Suppressor macrophage (primary cell): Measurements from ENCODE around the gene TNNI3K.
"Not testable (repeated sequence)": the region's sequence is repeated elsewhere in the genome, so short reads cannot be mapped to it uniquely, and the experiment has no call there.

Source experiments
- DNase-seq, 4 experiments: peaks; one replicate each; pipeline ENCODE4 v3.0.0-alpha.2; 2020 to 2022
- total RNA-seq, 17 experiments: gene quantifications; one replicate each; lab custom pipeline; 2026; ENCODE audit warnings: mixed read lengths in 6 of 17, inconsistent platforms in 3 of 17; lab: John Stamatoyannopoulos, UW

TNNI3K gene, protein sequence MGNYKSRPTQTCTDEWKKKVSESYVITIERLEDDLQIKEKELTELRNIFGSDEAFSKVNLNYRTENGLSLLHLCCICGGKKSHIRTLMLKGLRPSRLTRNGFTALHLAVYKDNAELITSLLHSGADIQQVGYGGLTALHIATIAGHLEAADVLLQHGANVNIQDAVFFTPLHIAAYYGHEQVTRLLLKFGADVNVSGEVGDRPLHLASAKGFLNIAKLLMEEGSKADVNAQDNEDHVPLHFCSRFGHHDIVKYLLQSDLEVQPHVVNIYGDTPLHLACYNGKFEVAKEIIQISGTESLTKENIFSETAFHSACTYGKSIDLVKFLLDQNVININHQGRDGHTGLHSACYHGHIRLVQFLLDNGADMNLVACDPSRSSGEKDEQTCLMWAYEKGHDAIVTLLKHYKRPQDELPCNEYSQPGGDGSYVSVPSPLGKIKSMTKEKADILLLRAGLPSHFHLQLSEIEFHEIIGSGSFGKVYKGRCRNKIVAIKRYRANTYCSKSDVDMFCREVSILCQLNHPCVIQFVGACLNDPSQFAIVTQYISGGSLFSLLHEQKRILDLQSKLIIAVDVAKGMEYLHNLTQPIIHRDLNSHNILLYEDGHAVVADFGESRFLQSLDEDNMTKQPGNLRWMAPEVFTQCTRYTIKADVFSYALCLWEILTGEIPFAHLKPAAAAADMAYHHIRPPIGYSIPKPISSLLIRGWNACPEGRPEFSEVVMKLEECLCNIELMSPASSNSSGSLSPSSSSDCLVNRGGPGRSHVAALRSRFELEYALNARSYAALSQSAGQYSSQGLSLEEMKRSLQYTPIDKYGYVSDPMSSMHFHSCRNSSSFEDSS
- 0 to 0.66 (median 0) reads per million in 17 experiments for total RNA-seq

DNA sequence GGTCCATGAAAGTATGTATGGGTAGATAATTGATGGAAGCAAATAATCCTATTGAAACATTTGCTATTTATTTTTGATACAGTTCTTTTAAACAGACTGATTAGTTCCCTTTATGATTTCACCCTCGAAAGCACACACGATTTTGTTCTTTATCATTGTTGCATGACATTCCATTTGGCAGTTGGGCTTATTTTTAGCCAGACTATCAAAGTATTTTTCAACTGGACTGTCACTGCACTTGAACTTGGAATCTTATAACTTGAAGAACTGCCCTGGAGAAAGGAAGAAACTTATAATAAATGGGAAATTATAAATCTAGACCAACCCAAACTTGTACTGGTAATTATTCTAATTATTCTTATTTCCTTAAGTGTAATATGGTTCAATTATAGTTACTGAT lies at the start of gene TNNI3K:
Gene TNNI3K (plus strand): TSS at position 235 of the 400 bp plus-strand sequence. CDS start 65 bp downstream, at position 300.
- no peak for DNase-seq

DNA sequence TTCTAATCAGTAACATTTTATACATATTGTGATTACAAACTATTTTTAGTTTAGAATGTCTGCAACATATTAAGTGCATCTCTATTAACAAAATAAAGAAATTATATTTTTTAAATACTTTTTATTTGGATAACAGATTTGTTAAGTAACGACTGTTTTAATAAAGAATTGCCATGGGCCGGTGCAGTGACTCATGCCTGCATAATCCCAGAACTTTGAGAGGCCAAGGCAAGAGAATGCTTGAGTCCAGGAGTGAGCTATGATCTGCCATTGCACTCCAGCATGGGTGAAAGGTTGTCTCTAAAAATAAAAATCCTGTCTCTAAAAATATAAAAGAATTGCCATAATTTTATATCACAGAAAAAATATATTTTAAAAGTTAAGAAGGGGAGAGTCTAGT lies 41.3 kb upstream of the TNNI3K start:
- DNase-seq = no peak

DNA sequence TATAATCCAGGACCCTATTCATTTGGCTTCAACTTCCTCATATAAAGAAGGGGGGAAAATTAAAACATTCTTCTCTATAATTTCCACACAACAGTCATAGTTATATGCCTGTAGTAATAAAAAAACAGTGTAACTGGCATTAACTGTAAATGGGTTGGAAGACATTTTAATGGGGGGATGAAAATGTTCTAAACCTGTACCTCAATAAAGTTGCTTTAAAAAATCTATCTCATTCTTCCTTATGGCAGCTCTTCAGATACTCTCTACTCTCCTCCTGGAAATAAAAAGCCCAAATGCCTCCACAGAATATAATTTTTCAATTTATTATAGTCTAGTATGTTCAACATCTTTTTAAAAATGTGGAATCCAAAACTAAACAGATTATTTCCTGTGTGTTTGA lies 39.8 kb upstream of the TNNI3K start:
- no peak for DNase-seq

DNA sequence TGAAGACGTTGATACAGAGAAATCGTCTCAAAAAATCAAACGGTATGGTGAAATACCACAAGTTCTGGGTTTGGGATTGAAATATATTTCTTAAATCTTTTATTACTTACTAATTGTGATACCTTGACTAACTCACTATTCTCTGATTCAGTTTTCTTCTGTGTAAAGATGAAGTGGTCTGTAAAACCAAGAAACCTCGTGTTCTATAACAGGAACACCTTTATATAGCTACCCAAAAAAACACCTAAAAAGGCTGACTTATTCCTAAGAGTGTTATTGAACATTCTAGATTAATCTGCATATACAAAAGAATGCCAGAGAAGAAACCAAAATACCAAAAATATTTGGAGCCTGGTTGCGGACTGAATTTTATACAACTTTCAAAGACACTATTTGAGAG lies 37.9 kb upstream of the TNNI3K start:
- DNase-seq = no peak

DNA sequence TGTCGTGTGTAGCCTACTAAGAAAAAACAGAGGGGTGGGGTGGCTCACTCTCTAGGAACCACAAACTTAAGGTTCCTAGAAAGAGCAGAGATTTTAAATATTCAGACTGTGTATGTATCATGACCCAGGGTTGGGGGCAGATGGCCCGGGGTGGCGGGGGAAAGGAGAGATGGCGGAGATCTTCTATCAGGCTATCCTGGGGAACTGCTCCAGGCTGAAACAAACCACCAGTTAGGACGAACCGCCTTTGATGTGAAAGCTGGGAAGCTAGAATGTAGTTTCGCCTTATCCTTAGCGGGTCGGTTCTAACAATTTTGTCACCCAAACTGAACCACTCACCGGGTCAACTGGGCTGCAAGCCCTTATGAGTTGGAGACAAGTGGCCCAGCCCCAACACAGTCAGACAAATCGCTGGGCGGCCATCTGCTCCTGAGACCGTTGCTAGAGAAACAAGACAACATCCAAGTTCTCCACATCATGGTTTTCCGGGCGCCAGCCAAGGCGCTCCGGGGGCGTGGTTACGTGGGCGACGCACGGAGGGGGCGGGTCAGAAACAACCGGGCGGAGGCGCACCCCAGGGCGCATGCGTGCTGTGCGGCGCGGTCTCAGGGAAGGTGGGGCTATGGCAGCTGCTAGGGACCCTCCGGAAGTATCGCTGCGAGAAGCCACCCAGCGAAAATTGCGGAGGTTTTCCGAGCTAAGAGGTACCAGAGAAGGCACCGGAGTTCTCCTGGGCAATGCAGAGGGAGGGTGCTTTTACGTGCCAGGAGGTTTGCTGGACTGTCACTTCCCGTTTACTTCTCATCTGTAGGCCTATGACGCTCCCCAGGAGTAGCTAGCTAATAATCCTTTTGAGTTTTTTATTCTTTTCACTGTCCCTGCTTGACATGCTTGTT lies 37.3 kb upstream of the TNNI3K start, which contains the start of the genes FPGT and LRRIQ3:
Gene FPGT (plus strand): TSS at position 586 of the 896 bp plus-strand sequence. CDS start 37 bp downstream, at position 623.
Gene LRRIQ3 (minus strand): TSS at position 520 of the 896 bp plus-strand sequence. CDS start 14,492 bp downstream, outside the sequence.
- DNase-seq = peak; percentile 96 to 99 (median 98)

DNA sequence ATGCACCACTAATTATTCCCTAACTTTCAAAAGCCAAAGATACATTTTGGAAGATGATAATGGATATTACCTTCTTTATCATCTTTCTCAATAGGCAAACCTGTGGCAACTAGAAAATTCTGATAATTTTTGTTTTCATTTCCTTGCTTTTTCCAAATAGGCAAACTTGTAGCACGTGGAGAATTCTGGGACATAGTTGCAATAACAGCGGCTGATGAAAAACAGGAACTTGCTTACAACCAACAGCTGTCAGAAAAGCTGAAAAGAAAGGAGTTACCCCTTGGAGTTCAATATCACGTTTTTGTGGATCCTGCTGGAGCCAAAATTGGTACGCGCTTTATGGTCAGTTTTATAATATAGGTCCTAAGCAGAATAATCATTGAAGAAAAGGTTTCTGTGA lies 35.7 kb upstream of the TNNI3K start:
- peak; percentile 38 to 68 (median 52) for DNase-seq

DNA sequence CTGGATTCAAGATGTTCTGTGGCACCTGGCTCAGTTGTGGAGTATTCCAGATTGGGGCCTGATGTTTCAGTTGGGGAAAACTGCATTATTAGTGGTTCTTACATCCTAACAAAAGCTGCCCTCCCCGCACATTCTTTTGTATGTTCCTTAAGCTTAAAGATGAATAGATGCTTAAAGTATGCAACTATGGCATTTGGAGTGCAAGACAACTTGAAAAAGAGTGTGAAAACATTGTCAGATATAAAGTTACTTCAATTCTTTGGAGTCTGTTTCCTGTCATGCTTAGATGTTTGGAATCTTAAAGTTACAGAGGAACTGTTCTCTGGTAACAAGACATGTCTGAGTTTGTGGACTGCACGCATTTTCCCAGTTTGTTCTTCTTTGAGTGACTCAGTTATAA lies 29.9 kb upstream of the TNNI3K start:
- no peak for DNase-seq

DNA sequence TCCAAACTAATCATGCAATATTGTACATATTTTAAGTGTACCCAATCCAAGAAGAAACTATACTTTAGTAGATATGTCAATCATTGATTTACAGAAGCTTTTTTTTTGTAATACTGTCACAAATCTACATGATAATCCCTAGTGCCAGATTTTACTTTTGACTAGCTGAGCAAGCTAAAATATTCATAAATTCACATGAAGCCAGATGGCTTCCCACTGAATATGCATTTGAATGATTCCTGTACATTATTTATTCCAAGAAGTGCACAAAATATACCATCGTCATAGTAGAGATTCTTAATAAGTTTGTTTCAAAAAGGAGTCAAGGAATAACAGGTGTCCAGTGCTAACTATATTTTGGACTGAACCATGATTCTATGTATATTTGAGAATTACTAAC lies 20.0 kb upstream of the TNNI3K start:
- no peak for DNase-seq

DNA sequence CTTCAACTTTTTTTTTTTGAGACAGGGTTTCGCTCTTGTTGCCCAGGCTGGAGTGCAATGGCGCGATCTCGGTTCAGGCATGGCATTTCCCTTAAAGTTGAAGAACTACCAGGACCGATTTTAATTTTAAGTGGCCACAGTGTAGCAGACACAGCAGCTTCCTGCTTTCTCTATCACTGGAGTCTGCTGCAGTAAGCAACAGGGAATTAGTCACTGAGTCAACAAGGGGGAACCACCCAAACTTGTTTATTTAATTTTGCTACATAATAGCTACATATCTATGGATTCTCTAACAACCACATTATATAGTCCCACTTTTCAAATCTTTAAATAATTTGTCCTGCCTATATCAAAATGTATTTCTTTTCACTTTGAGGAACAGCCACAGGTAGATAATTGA lies 12.5 kb upstream of the TNNI3K start:
- no peak for DNase-seq

DNA sequence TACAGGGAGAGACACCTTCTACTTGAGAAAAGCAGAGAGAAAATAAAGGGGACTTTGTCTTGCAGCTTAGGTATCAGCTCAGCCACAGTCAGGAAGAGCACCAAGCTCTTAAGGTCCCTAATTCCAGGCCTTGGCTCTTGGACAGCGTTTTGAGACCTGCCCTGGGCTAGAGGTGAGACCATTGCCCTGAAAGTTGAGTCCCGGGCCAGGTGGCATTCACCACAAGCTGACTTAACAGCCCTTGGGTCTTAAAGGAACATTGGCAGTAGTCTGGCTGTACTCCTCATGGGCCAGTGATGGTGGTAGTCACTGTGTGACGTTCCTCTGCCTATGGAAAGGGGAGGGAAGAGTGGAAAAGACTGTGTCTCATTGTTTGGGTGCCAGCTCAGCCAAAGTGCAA lies 11.7 kb upstream of the TNNI3K start:
- DNase-seq = no peak

DNA sequence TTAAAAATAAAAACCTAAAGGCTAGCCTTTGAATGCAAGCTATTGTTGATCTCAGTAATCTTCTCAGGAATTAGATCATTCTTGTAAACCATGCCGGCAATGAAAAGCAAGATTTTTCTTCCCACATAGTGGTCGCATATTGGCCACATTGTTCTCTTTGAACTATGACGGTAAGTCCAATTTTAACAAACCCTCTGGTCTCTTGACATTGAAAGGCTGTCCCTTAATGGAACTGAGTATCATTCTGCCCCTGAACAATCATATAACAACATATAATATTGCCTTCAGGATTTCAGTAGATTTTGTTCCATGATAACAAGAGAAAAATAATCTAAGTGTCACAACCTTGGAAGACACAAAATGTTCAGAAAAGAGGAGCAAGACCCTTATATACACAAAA lies 1.3 kb downstream of the TNNI3K start:
- no peak for DNase-seq

DNA sequence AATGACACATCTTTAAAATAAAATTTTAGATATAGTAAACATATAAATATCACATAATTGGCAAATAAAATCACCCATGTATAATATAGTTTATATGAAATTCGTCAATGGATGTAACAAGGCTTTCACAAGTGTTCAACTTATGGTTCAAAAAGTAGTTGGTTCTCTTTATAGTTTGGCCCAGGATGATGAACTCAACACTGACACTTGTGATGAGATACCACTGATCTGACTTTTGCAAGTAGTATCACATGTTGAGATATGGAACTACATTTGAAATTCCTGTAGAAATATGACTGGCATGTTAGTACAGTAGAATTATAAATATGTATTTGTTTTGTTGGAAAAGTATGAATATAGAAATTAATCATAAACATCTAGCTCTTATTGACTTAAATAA lies 1.8 kb downstream of the TNNI3K start:
- no peak for DNase-seq

DNA sequence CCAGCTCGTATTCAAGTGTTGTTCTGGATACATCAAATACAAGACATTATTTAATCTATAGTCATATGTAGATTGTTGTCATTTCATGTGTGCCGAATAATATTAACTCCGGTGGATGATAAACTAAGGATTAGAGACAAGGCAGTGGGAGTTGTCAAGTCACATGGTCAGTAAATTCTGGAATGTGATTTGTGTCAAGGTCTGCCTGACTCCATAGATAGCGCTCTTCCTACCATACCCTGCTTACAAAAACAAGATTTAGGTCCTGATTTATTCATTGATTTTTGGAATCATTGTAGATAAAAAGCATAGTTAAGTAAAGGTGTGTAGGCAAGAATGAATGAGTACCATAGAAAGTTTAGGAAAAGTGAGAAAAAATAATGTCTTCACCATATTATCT lies 2.6 kb downstream of the TNNI3K start:
- no peak for DNase-seq

DNA sequence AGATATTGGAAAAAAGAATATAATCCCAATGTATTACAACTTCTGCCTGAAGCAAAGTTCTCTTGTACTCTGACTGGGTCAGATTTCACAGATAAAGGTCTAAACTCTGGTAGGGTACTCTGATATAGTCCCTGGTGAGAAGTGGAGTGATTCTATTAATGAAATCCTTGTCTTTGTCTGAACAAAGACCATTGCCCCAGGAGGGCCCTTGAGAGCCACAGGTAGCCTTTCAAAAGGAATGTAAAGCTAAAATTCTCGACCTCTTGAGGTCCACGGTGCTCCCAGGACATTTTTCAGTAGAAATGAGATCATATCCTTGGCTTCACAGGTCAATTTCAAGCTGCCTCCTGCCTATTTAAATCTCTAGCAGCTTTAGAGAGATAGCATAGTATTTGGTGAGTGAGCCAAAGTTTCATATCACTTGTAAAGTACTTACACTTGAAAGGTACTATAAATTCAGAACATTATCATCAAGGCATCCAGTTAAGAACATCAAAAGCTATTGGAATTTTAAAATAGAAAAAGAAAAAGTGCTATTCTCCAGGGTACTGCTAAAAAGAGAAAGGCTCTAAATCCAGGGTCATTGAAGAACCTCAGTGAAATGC lies 10.1 kb downstream of the TNNI3K start:
- DNase-seq = no peak

DNA sequence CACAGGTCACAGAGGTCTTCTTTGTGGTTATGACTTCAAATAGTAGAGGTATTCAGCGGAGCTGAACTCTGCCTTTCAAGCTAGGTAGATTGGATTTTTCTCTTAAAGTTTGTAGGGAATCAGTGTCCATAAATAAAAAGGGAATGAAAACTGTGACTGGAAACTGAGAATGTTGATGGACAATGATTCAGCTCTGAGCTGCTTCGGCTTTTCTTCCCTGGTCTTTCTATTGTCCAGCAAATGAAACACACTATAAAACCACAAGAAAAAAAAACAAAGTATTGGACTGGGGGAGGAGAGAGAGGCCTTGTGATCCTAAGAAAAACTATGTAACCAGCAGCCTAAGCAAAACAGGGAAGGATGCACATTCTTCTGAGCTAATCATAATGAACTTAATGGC lies 11.1 kb downstream of the TNNI3K start:
- no peak for DNase-seq

DNA sequence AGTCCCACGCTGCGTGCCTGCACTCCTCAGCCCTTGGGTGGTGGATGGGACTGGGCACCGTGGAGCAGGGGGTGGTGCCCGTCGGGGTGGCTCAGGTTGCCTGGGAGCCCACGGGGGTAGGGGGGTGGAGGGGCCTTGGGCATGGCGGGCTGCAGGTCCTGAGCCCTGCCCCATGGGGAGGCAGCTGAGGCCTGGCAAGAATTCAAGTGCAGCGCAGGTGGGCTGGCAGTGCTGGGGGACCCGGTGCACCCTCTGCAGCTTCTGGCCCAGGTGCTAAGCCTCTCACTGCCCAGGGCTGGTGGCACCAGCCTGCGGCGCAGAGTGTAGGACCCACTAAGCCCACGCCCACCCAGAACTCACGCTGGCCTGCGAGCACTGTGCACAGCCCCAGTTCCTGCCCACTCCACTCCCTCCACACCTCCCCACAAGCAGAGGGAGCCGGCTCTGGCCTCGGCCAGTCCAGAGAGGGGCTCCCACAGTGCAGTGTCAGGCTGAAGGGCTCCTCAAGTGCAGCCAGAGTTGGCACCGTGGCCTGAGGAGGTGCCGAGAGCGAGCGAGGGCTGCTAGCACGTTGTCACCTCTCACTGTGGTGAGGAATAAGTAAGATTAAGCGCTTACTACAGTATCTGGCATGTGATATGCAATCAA lies 12.8 kb downstream of the TNNI3K start:
- no peak for DNase-seq

DNA sequence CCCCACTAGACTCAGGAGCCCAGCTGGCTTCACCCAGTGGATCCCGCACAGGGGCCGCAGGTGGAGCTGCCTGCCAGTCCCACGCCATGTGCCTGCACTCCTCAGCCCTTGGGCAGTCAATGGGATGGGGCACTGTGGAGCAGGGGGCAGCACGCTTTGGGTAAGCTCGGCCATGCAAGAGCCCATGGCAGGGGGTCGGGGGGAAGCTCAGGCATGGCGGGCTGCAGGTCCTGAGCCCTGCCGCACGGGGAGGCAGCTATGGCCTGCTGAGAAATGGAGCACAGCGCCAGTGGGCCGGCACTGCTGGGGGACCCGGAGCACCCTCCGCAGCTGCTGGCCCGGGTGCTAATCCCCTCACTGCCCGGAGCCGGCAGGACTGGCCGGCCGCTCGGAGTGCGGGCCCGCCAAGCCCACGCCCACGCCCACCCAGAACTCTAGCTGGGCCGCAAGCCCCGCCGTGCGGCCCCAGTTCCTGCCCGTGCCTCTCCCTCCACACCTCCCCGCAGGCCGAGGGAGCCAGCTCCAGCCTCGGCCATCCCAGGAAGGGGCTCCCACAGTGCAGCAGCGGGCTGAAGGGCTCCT lies 18.1 kb downstream of the TNNI3K start:
- DNase-seq = not testable (repeated sequence)

DNA sequence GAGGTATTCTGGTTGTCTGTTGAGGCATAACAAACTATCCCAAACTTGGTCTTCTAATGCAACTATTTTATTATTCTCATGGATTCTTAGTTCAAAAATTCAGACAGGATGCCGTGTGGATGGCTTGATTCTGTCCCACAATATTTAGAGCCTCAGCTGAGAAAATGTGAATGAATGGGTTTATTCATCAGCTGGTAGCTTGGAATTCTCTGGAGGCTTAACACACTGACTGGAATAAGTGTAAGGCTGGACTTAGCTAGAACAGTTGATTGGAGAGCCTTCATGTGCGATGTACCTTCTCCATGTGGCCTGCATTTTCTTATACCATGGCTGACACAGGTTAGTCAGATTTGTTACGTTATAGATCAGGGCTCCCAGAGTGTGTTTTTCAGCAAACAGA lies 30.8 kb downstream of the TNNI3K start:
- DNase-seq = no peak

DNA sequence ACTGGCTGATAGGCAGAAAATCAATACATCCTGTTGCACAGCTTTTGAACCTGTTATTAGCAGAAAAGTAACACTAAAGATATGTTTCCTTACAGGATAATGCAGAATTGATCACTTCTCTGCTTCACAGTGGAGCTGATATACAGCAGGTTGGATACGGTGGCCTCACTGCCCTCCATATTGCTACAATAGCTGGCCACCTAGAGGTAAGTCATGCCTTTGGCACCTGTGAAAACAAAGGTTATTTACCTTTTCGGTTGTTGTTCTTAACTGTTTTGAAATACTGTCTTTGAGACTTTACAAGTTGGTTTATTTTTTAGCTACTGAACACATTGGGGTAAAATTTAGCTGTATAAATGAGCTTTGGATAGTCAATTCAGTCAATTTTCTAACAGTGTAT lies 36.3 kb downstream of the TNNI3K start:
- DNase-seq = no peak

DNA sequence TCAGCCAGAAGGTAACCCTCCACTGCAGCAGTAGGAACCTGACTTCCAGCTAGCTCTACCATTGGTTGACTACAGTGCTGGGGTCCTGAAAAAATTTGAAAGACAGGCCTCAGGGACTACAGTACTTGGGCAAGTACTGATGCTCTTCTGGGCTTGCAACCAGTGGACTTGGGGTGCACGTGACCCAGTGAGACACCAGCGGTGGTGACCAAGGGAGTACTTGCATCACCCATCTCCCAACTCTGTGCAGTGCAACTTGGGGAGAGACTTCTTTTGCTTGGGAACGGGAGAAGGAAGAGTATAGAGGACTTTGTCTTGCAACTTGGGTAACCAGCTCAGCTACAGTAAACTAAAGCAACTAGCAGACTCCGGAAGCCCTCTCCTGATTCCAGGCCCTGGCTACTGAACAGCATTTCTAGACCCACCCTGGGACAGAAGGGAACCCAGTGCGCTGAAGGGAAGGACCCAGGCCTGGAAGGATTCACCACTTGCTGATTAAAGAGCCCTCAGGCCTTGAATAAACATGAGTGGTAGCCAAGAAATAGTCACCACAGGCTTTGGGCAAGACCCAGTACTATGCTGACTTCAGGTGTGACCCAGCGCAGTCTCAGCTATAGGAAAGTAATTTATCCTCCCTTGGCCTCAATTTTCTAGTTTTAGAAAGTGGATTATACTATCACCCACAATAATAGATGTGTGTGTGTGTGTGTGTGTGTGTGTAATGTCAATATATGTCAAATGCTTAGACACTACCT lies 45.6 kb downstream of the TNNI3K start:
- DNase-seq = no peak
